ENCODE measurements around the gene EID2B.

EID2B gene

GRCh38 chr19:39531834-39532232 is 819 bp downstream of the EID2B start:
- DNase-seq (ENCODE audit: low spot score), result no peak

- no peak for DNase-seq (ENCODE audit: low spot score)
Observed at GRCh38 chr19:39525205-39525604, 7.4 kb downstream of the EID2B start.

GRCh38 chr19:39524495-39524894 is 8.2 kb downstream of the EID2B start:
- no peak for DNase-seq (ENCODE audit: low spot score)

GRCh38 chr19:39520541-39521484 is 11.8 kb downstream of the EID2B start:
- DNase-seq (ENCODE audit: low spot score), result no peak

- DNase-seq (ENCODE audit: low spot score), result no peak
Observed at GRCh38 chr19:39518975-39519374, 13.7 kb downstream of the EID2B start.

GRCh38 chr19:39518458-39518857 is 14.2 kb downstream of the EID2B start:
- no peak for DNase-seq (ENCODE audit: low spot score)

GRCh38 chr19:39517432-39517831 is 15.2 kb downstream of the EID2B start:
- DNase-seq (ENCODE audit: low spot score), result no peak

- no peak for DNase-seq (ENCODE audit: low spot score)
Observed at GRCh38 chr19:39516270-39516669, 16.4 kb downstream of the EID2B start.

GRCh38 chr19:39515551-39516191 is 17.0 kb downstream of the EID2B start:
- DNase-seq (ENCODE audit: low spot score), result no peak

- no peak for DNase-seq (ENCODE audit: low spot score)
Observed at GRCh38 chr19:39514840-39515550, 17.7 kb downstream of the EID2B start, which contains the start of gene SELENOV. SELENOV (plus strand) TSS chr19:39515139; CDS start chr19:39515213, 74 bp downstream.

- DNase-seq (ENCODE audit: low spot score), result no peak
Observed at GRCh38 chr19:39512988-39513387, 19.7 kb downstream of the EID2B start.

GRCh38 chr19:39509233-39509632 is 23.4 kb downstream of the EID2B start:
- no peak for DNase-seq (ENCODE audit: low spot score)

- no peak for DNase-seq (ENCODE audit: low spot score)
Observed at GRCh38 chr19:39508629-39509028, 24.0 kb downstream of the EID2B start.

GRCh38 chr19:39507715-39508364 is 24.8 kb downstream of the EID2B start:
- DNase-seq (ENCODE audit: low spot score), result no peak

- DNase-seq (ENCODE audit: low spot score), result peak; percentile 17
Observed at GRCh38 chr19:39506944-39507714, 25.5 kb downstream of the EID2B start.

- no peak for DNase-seq (ENCODE audit: low spot score)
Observed at GRCh38 chr19:39506598-39506943, 26.1 kb downstream of the EID2B start.

- no peak for DNase-seq (ENCODE audit: low spot score)
Observed at GRCh38 chr19:39502640-39503417, 29.8 kb downstream of the EID2B start.

- DNase-seq (ENCODE audit: low spot score), result no peak
Observed at GRCh38 chr19:39501340-39501739, 31.3 kb downstream of the EID2B start.

GRCh38 chr19:39500543-39500942 is 32.1 kb downstream of the EID2B start:
- DNase-seq (ENCODE audit: low spot score), result no peak

GRCh38 chr19:39499932-39500331 is 32.7 kb downstream of the EID2B start:
- DNase-seq (ENCODE audit: low spot score), result no peak

Measured in putamen (tissue), 1 donor.